Measurements from ENCODE around the gene ARHGAP10. TPM values are rescaled to one million over a fixed set of nuclear protein-coding genes. Genes with fewer than 3 reads are reported as not detected.

The ARHGAP10 gene
- total and polyA plus RNA-seq, 5 donors from 2014 or later: 2.9 to 14.1 (median 4.7) TPM

GRCh38 chr4:147980586-147980985, 248.7 kb downstream of the ARHGAP10 start:
- H3K27ac Mint-ChIP-seq: no peak overlapping the region
- peaks cover 15 to 32% (median 21%) of the 10 kb centered on the region in 4 donors for H3K4me1 Mint-ChIP-seq
- no peaks in the 10 kb centered on the region for H3K27me3 ChIP-seq (ENCODE audit: control insufficient read depth, insufficient read depth, low read length)
- peak in 1 of 3 donors; percentile 2 for DNase-seq
- no peak overlapping the region for H3K4me3 ChIP-seq (ENCODE audit: low read depth, low read length)
- H3K4me3 Mint-ChIP-seq: no peak overlapping the region
- peaks cover 9% of the 10 kb centered on the region for H3K4me1 ChIP-seq (ENCODE audit: control insufficient read depth, insufficient read depth, low read length, poor library complexity, severe bottlenecking)
- H3K27ac ChIP-seq (ENCODE audit: insufficient read depth, low read length, poor library complexity, severe bottlenecking): no peak overlapping the region
- no peaks in the 10 kb centered on the region for H3K36me3 ChIP-seq (ENCODE audit: control insufficient read depth, insufficient read depth, low read length)
- H3K9me3 Mint-ChIP-seq: peaks cover 0 to 2% (median 0%) of the 10 kb centered on the region in 7 donors
- H3K36me3 Mint-ChIP-seq: no peaks in the 10 kb centered on the region
- no peak for ATAC-seq (ENCODE audit: low read depth in 2 of 2)
- no peaks in the 10 kb centered on the region for H3K27me3 Mint-ChIP-seq
- H3K9me3 ChIP-seq (ENCODE audit: control insufficient read depth in 2 of 2, low read length in 2 of 2): no peaks in the 10 kb centered on the region

- Histone ChIP-seq H3K9me3 (ENCODE audit: control insufficient read depth in 2 of 2, low read length in 2 of 2) (no peaks in the 10 kb centered on the region), H3K4me1 (ENCODE audit: control insufficient read depth, insufficient read depth, low read length, poor library complexity, severe bottlenecking) (peaks cover 9% of the 10 kb centered on the region), H3K4me3 (ENCODE audit: low read depth, low read length) (no peak overlapping the region), H3K27me3 (ENCODE audit: control insufficient read depth, insufficient read depth, low read length) (no peaks in the 10 kb centered on the region), H3K36me3 (ENCODE audit: control insufficient read depth, insufficient read depth, low read length) (no peaks in the 10 kb centered on the region), H3K27ac (ENCODE audit: insufficient read depth, low read length, poor library complexity, severe bottlenecking) (no peak overlapping the region)
- Mint-ChIP-seq H3K4me1 (peaks cover 15 to 32% (median 23%) of the 10 kb centered on the region in 4 donors), H3K27me3 (no peaks in the 10 kb centered on the region), H3K36me3 (no peaks in the 10 kb centered on the region), H3K4me3 (no peak overlapping the region), H3K27ac (no peak overlapping the region), H3K9me3 (peaks cover 0 to 2% (median 0%) of the 10 kb centered on the region in 7 donors)
- DNase-seq (no peak), ATAC-seq (ENCODE audit: low read depth in 2 of 2) (no peak)
Measured at GRCh38 chr4:147981305-147981704, 249.4 kb downstream of the ARHGAP10 start.

GRCh38 chr4:147984065-147984777, 252.3 kb downstream of the ARHGAP10 start:
- DNase-seq: peak in 2 of 3 donors; percentile 18 to 53
- Histone ChIP-seq H3K4me3 (ENCODE audit: low read depth, low read length) (no peak overlapping the region), H3K27ac (ENCODE audit: insufficient read depth, low read length, poor library complexity, severe bottlenecking) (no peak overlapping the region), H3K9me3 (ENCODE audit: control insufficient read depth in 2 of 2, low read length in 2 of 2) (no peaks in the 10 kb centered on the region), H3K27me3 (ENCODE audit: control insufficient read depth, insufficient read depth, low read length) (no peaks in the 10 kb centered on the region), H3K36me3 (ENCODE audit: control insufficient read depth, insufficient read depth, low read length) (no peaks in the 10 kb centered on the region), H3K4me1 (ENCODE audit: control insufficient read depth, insufficient read depth, low read length, poor library complexity, severe bottlenecking) (peaks cover 9% of the 10 kb centered on the region)
- H3K27ac Mint-ChIP-seq: no peak overlapping the region
- peaks cover 0 to 2% (median 0%) of the 10 kb centered on the region in 7 donors for H3K9me3 Mint-ChIP-seq
- peaks cover 15 to 27% (median 21%) of the 10 kb centered on the region in 4 donors for H3K4me1 Mint-ChIP-seq
- no peak for ATAC-seq (ENCODE audit: low read depth in 2 of 2)
- no peaks in the 10 kb centered on the region for H3K36me3 Mint-ChIP-seq
- H3K27me3 Mint-ChIP-seq: no peaks in the 10 kb centered on the region
- H3K4me3 Mint-ChIP-seq: no peak overlapping the region

- no peak for ATAC-seq (ENCODE audit: low read depth in 2 of 2)
- DNase-seq: no peak
Measured at GRCh38 chr4:147984778-147985138, 252.9 kb downstream of the ARHGAP10 start.

GRCh38 chr4:147985376-147985775, 253.5 kb downstream of the ARHGAP10 start:
- Mint-ChIP-seq H3K9me3 (peaks cover 0 to 2% (median 0%) of the 10 kb centered on the region in 7 donors), H3K4me3 (no peak overlapping the region)
- H3K27me3 ChIP-seq (ENCODE audit: control insufficient read depth, insufficient read depth, low read length): no peaks in the 10 kb centered on the region

More at GRCh38 chr4:147984778-147985138, 252.9 kb downstream of the ARHGAP10 start:
- peaks cover 9% of the 10 kb centered on the region for H3K4me1 ChIP-seq (ENCODE audit: control insufficient read depth, insufficient read depth, low read length, poor library complexity, severe bottlenecking)
- H3K27ac ChIP-seq (ENCODE audit: insufficient read depth, low read length, poor library complexity, severe bottlenecking): no peak overlapping the region
- no peaks in the 10 kb centered on the region for H3K36me3 ChIP-seq (ENCODE audit: control insufficient read depth, insufficient read depth, low read length)
- no peaks in the 10 kb centered on the region for H3K9me3 ChIP-seq (ENCODE audit: control insufficient read depth in 2 of 2, low read length in 2 of 2)
- no peaks in the 10 kb centered on the region for H3K27me3 ChIP-seq (ENCODE audit: control insufficient read depth, insufficient read depth, low read length)
- no peak overlapping the region for H3K4me3 Mint-ChIP-seq
- no peaks in the 10 kb centered on the region for H3K27me3 Mint-ChIP-seq
- H3K9me3 Mint-ChIP-seq: peaks cover 0 to 2% (median 0%) of the 10 kb centered on the region in 7 donors
- H3K36me3 Mint-ChIP-seq: no peaks in the 10 kb centered on the region
- H3K4me3 ChIP-seq (ENCODE audit: low read depth, low read length): no peak overlapping the region
- H3K4me1 Mint-ChIP-seq: peaks cover 14 to 24% (median 21%) of the 10 kb centered on the region in 4 donors
- no peak overlapping the region for H3K27ac Mint-ChIP-seq

GRCh38 chr4:147987252-147987651, 255.4 kb downstream of the ARHGAP10 start:
- Histone ChIP-seq H3K36me3 (ENCODE audit: control insufficient read depth, insufficient read depth, low read length) (no peaks in the 10 kb centered on the region), H3K4me1 (ENCODE audit: control insufficient read depth, insufficient read depth, low read length, poor library complexity, severe bottlenecking) (no peaks in the 10 kb centered on the region), H3K27ac (ENCODE audit: insufficient read depth, low read length, poor library complexity, severe bottlenecking) (no peak overlapping the region), H3K4me3 (ENCODE audit: low read depth, low read length) (no peak overlapping the region), H3K9me3 (ENCODE audit: control insufficient read depth in 2 of 2, low read length in 2 of 2) (no peaks in the 10 kb centered on the region), H3K27me3 (ENCODE audit: control insufficient read depth, insufficient read depth, low read length) (no peaks in the 10 kb centered on the region)
- H3K36me3 Mint-ChIP-seq: no peaks in the 10 kb centered on the region
- peak overlapping the region in 2 of 3 donors; percentile 8 to 90 for H3K27ac Mint-ChIP-seq
- ATAC-seq (ENCODE audit: low read depth in 2 of 2) (no peak), DNase-seq (no peak)
- H3K9me3 Mint-ChIP-seq: no peaks in the 10 kb centered on the region
- no peak overlapping the region for H3K4me3 Mint-ChIP-seq
- H3K27me3 Mint-ChIP-seq: no peaks in the 10 kb centered on the region
- H3K4me1 Mint-ChIP-seq: peaks cover 0 to 12% (median 6%) of the 10 kb centered on the region in 4 donors

More at GRCh38 chr4:147985376-147985775, 253.5 kb downstream of the ARHGAP10 start:
- no peak overlapping the region for H3K27ac ChIP-seq (ENCODE audit: insufficient read depth, low read length, poor library complexity, severe bottlenecking)
- no peak for ATAC-seq (ENCODE audit: low read depth in 2 of 2)
- H3K4me1 ChIP-seq (ENCODE audit: control insufficient read depth, insufficient read depth, low read length, poor library complexity, severe bottlenecking): peaks cover 9% of the 10 kb centered on the region
- Mint-ChIP-seq H3K27me3 (no peaks in the 10 kb centered on the region), H3K4me1 (peaks cover 8 to 21% (median 19%) of the 10 kb centered on the region in 4 donors), H3K27ac (no peak overlapping the region), H3K36me3 (no peaks in the 10 kb centered on the region)
- H3K36me3 ChIP-seq (ENCODE audit: control insufficient read depth, insufficient read depth, low read length): no peaks in the 10 kb centered on the region
- H3K9me3 ChIP-seq (ENCODE audit: control insufficient read depth in 2 of 2, low read length in 2 of 2): no peaks in the 10 kb centered on the region
- no peak for DNase-seq
- H3K4me3 ChIP-seq (ENCODE audit: low read depth, low read length): no peak overlapping the region

GRCh38 chr4:147991543-147992283, 259.8 kb downstream of the ARHGAP10 start:
- Histone ChIP-seq H3K9me3 (ENCODE audit: control insufficient read depth in 2 of 2, low read length in 2 of 2) (no peaks in the 10 kb centered on the region), H3K4me3 (ENCODE audit: low read depth, low read length) (no peak overlapping the region), H3K4me1 (ENCODE audit: control insufficient read depth, insufficient read depth, low read length, poor library complexity, severe bottlenecking) (no peaks in the 10 kb centered on the region), H3K27ac (ENCODE audit: insufficient read depth, low read length, poor library complexity, severe bottlenecking) (no peak overlapping the region), H3K36me3 (ENCODE audit: control insufficient read depth, insufficient read depth, low read length) (no peaks in the 10 kb centered on the region), H3K27me3 (ENCODE audit: control insufficient read depth, insufficient read depth, low read length) (no peaks in the 10 kb centered on the region)
- ATAC-seq (ENCODE audit: low read depth in 2 of 2): no peak
- no peak overlapping the region for H3K4me3 Mint-ChIP-seq
- no peaks in the 10 kb centered on the region for H3K27me3 Mint-ChIP-seq
- H3K27ac Mint-ChIP-seq: no peak overlapping the region
- no peaks in the 10 kb centered on the region for H3K36me3 Mint-ChIP-seq
- DNase-seq: no peak
- peaks cover 0 to 5% (median 0%) of the 10 kb centered on the region in 4 donors for H3K4me1 Mint-ChIP-seq
- no peaks in the 10 kb centered on the region for H3K9me3 Mint-ChIP-seq
